Right lung (tissue), 5 donors: Measurements from ENCODE around the gene CHSY1. TPM values are rescaled to one million over a fixed set of nuclear protein-coding genes. Genes with fewer than 3 reads are reported as not detected.

Experiments
- DNase-seq, 2 donors: peaks; one replicate each; pipeline ENCODE4 v3.0.0-alpha.2; 2013
- polyA plus RNA-seq, 5 donors: library from polyadenylated mRNA; unstranded; fragments of 120-200 nt; gene quantifications; one replicate each; pipeline versions ENCODE4 v1.2.1 to v1.2.3, GENCODE V29; 2013; ENCODE audit warnings: inconsistent platforms in 1 of 5, low replicate concordance in 1 of 5; ENCODE audit not compliant: insufficient read length in 5 of 5, insufficient read depth in 1 of 5

The CHSY1 gene
- polyA plus RNA-seq, 5 donors = 47.0 to 54.4 (median 53.6) TPM

DNA sequence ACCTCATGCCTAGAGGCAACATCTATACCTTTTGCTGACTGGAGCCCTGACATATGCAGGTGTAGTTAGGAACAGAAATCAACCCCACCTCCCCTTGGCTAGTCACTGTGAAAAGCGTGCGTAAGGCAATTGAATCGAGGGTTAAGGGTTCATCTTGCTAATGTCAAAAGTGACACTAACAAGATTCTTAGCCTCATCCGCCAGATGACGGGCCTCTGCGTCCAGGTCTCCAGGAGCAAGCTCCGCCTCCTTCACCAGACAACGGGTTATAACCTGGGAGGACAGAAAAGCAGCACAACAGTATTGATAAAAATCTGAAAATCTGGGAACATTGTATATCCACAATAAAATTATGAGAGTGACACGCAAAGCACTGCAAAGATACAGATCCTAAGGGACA lies 20.7 kb upstream of the CHSY1 start:
- DNase-seq = no peak

DNA sequence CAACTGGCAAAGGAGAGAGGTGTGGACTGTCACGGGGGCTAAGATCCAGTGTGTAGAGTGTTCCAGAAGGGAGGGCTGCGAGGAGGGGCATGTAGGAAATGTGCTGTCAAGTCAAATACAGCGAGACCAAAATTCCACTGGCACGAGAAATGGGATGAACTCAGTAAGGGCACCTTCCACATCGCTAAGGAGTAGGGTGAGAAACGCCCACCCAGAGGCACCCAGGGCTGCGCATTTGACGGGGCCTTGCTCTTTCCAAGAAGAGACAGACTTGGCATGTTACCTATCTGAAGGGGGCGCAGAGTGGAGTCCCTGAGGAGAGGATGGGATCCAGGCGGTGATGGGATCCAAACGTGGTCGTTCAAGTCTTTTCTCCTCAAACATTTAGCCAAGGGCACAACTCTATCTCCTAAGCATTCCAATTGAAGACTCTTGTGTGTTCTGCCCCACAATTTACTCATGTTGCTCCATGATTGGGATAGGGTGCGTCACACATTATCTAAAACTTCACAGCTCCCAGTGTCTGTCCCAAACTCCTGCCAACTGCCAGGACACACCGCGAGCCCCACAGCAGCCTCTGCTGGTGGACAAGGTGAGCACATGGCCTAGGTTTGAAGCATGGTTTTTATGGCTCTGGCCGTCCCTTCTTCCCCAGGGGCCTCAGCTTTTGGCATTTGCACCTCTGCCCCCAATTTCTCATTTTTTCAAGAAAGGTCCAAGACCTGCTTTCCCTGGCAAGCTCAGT lies 17.8 kb upstream of the CHSY1 start:
- DNase-seq = no peak

DNA sequence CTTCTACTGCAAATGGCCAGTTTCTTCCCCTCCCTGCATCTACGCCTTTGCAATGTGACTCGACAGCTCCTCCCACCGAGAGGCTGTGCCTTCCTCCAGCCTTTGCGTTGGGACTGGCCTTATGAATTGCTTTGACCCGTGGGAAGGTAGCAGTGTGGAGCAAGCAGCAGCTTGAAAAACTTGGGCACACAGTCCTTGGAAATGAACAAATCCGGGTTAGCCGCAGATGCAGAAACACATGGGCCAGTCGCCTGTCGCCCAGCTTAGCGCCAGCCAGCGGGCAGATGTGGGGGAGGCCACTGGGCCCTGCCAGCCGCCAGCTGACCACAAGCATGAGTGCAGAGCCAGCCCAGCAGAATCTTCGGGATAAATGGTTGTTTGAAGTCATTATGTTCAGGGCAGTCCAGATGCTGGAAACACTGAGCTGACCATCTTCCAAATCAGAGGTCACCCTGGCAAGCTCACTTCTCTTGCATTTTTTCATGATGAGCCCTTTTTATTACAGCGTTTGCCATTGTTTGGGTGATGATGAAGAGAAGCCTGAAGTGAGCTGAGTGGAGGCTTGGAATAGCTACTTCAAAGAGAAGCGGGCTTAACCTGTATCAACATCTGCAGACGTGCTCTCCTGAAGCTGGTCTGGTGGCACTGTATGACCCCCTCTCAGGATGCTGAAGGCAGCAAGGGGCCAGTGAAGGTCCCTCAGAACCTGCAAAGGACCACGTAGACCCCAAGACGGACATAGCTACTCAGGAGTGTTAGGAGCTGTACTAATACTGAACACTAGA lies 15.7 kb upstream of the CHSY1 start:
- DNase-seq = no peak

DNA sequence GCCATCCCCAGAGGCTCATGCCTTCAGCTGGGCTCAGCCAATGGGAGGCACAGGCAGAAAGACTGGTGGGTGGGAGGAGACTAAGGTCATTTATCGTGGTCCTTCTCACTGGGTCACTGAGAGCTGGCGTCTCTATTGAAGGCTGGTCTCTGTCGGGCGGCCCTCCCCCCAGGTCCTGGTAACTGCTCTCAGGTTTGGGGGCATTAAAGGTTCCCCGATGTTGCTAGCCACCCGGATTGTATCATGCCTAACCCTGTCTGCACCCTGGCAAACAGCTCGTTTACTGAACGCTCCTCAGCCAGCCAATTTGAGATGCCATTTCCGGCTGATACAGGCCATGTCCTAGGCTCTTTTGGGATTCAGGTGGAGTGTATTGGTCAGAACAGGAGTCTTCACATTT lies 14.9 kb upstream of the CHSY1 start:
- DNase-seq = no peak

DNA sequence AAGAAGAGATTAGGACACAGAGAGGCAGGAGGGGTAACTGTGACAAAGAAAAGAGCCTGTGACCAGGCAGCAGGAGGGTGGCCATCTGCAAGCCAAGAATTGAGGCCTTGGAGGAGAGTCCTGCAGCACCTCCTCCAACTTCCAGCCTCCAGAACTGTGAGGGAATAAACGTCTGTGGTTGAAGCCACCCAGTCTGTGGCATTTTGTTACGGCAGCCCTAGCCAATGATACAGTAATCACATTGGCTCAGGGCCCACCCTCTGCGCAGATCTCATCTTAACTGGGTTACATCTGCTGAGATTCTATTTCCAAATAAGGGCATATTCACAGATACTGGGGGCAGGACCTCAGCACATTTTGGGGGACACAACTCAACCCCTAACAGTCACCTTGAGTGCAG lies 14.2 kb upstream of the CHSY1 start:
- DNase-seq = no peak

DNA sequence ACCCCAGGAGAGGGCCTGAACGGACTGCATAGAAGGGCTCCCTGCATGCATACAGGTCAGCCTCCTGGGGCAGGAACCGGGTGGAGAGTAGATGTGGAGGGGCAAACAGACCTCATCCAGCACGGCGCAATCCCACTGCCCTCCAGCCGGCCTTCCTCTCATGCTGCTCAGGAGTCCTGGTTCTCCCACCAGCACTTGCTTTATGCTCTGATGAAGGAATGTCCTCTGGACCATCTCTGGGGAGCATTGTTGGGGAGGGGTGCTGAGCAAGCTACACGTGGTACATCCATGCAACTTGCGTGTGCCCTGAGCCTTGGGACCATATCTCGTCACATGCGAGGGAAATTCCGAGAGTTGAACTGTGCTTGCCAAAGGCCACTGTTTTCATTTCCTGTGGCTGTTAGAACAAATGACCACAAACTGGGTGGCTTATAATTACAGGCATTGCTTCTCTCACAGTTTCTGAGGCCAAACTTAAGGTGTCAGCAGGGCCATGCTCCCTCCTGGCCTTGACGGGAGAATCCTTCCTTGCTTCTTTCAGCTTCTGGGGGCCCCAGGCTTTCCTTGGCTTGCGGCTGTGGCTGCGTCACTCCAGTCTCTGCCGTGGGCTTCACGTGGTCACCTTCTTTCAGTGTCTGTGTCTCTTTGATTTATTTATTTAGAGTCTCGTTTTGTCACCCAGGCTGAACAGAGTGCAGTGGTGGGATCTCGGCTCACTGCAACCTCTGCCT lies 13.2 kb upstream of the CHSY1 start:
- DNase-seq = no peak

DNA sequence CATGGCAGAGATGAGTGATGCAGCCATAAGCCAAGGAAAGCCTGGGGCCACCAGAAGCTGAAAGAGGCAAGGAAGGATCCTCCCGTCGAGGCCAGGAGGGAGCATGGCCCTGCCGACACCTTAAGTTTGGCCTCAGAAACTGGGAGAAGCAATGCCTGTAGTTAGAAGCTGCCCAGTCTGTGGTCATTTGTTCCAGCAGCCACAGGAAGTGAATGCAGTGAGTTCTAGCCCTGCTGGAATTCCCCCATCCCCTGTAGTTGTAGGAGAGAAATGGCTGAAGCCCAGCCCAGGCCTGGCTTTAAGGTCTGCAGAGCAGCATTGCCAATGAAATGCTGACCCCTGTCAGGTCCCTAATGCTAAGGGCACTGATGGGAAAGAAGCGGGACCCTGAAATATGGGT lies 12.2 kb upstream of the CHSY1 start:
- DNase-seq = no peak

DNA sequence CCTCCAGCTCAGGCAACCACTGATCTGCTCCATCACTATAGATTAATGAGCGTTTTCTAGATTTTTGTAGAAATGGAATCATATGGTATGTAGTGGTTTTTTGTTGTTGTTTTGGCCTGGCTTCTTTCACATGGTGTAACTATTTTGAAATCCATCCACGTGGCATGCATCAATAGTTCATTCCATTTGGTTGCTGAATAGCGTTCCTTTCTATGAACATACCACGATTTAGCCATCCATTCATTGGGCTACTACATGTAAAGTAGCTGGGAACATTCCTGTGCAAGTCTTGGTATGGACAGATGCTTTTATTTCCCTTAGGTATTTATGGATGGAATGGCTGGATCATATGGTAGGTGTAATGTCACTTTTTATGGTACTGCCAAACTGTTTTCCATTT lies 10.7 kb upstream of the CHSY1 start:
- no peak for DNase-seq

DNA sequence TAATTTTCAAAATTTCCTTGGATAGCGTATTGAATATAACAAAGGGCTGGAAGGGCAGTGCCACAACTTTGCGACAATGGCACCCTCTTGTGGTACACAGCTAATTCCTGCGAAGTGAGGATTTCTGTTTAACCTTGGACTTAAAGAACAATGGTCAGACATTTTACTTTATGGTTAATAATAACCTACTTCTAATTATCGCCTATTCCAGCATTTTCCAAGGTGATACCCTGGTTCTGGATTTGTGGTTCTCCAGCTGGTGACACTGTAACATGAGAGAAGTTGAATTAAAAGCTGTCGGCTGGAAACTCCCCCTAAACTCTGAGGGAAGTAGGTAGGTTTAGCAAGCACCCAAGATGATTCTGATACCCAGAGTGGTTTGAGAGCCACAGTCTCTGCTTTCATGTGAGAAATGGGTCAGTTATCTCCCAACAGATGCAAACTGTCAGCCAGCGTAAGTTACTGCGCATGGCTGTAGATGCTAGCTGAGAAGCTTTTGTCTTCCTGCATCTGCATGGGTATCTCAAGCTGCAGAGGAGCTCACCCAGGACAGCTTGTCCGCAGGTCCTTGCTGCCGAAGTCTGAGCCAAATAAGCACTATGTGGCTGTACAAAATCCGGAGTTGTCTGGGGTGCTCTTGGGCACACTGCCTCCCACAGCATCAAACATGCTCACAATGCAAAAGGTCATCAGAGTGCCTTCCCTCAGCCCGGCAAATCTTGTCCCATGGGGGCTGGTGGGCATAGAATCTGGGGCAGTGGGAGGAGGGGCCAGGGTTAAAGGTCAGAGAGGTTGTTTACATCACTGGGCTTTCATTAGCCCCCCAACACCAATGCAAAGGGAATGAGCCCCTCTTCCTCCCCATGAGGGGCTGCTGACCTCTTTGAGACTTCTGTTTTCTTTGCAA lies 6.6 kb upstream of the CHSY1 start:
- DNase-seq = peak in 1 of 2 donors; percentile 72

DNA sequence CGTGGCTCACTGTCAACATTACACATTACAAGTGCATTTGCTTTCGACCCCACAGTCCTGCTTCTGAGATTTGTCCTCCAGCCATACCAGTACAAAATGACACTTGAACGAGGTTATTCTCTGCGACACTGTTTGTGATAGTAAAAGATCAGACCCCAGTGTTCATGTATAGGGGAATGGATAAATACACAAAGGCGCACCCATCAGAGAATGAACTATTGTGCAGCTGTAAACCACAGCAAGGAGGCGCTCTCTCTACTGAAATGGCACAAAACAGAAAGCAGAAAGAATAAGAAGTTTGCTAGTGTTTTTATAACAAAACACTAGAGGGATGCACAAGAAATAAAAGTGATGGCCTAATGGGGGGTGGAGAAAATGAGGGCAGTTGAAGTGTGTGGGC lies 4.9 kb upstream of the CHSY1 start:
- DNase-seq = no peak

DNA sequence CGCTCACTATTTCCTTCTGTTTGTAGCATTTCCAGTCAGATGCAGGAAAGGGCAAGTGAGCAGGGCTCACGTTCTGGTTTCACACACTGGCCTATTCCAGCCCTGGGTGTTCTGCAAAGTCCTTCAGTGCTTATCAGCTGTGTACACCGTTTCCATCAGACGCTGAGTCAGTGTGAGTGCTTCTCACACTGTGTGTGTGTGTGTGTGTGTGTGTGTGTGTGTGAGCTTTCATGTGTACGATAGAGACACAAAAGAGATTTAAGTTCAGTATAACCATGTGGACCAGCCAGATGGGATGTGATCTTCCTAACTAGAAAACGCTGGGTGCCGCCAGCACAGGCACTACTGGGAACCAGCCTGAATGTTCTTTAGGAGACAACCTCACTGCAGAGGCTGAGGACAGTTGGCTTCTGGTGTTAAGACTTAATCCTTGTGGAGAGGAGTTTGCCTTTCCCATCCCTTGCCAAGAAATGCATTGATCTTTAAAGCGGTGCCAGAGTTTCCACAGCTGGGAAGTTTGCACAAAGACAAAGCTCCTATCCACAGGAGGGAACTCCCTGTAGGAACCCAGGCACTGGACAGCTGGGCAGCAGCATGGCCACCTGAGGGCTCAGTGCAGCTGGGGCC lies 3.9 kb upstream of the CHSY1 start:
- DNase-seq = peak in 1 of 2 donors; percentile 56

DNA sequence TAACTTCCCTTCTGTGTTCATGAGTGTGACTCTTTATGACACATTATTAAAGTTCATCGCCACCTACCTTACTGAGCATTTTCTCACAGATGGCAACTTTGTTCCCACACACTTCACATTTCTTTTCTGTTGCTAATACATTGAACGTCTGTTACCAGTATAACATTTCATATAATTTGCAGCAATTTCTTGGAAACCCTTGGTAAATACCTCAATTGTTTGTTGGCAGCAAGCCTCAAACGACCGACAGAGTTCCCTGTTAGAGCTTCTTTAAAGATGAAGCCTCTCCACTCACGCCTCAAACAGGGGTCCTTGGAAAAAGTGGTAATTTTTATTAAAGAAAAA lies 3.2 kb upstream of the CHSY1 start:
- peak in 1 of 2 donors; percentile 54 for DNase-seq

DNA sequence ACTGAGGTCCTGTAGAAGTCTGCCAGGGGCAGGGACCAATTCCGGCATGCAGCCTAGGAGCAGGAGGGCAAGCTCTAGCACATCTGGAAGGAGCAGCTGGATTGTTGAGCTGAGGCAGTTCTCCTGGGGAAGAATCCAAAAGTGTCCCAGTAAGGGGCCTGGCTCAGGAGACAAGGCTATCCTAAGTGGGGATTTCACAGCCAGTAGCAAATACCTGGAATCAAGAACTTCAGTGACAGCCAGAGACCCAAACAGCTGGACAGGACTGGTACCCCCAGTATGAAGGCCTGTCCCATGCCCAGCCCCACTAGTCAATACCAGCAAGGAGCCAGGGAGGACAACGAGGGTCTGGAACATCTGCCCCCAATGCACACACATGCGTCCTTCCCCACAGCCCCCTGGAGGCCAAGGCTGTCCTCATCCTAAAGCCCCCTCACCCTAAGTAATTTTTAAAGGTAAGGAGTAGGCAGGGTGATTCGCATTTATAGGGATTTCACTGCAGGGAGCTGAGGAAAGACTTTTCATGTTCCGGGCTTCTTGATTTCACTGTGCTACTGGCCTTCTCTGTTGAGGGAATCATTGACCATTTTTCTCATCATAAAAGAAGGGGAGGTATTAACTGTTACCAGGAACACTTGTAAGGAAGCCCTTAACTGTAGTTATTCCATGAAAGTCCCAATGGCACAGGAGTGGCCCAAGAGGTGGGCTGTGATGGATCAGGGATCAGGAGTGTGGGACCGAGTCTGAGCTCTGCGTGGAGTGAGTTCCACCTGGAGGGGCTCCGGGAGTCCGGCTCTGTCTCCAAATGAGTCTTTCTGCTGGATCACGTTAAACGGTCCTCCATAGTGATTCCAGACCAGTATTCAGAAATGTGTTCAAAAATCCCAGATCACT lies 2.6 kb upstream of the CHSY1 start:
- no peak for DNase-seq

DNA sequence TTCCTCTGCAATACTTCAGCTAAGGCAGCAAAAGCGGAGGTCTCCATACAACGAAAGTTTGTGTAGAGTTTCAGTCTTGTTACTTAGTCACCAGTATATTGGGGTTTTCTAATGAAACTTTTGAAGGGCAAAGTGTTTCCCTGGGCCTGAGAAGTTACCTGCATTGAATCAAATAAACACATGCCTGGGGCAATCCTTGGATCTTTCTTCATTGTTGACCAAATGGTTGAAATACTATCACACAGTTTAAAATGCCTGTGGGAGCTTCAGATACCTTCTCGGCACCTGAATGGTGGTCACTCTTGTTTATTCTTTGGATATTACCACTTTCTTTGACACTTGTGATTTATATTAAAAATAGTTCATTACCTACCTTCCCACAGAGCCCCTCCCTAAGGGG lies 988 bp upstream of the CHSY1 start:
- DNase-seq = no peak

DNA sequence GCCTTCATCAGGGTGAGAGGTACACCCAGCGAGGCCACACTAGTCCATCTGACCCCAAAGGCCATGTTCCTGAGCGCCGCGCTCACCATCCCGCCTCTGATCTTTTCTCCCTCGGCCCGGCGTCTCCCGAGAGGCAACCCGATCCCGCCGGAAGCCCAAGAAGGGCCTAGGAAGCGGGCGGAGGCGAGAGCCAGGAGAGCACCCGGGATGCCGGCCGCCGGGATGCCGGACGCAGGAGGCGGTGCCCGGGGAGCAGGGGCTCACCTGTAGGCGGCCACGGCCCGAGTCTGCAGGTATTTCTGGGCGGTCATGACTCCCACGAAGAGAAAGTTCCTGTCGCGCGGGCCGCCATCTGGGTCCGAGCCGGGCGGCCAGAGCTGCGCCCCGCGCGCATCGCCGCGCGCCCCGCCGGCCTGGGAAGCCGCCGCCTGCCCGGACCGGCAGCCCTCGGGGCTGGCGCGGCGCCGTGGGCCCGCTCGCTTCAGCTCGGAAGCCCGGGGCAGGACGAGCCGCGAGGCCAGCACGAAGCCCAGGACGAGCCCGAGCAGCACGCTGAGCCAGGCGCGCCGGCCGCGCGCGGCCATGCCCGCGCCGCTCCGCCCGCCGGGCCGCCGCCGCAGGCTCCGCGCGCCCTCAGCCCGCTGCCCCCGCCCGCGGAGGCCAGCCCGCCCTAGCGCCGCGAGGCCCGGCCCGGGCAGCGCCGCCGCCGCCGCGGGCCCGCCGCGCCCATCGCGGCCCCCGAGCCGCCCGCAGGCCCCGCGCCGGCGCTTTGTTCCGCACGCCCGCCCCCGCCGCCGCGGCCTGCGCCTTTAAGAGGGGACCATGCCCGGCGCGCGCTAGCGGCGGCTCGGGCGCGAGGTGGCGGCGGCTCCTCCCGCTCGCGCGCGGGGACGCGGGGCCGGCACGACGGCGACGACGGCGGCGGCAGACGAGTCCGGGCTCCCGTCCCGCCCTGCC lies 697 bp downstream of the CHSY1 start:
- no peak for DNase-seq

DNA sequence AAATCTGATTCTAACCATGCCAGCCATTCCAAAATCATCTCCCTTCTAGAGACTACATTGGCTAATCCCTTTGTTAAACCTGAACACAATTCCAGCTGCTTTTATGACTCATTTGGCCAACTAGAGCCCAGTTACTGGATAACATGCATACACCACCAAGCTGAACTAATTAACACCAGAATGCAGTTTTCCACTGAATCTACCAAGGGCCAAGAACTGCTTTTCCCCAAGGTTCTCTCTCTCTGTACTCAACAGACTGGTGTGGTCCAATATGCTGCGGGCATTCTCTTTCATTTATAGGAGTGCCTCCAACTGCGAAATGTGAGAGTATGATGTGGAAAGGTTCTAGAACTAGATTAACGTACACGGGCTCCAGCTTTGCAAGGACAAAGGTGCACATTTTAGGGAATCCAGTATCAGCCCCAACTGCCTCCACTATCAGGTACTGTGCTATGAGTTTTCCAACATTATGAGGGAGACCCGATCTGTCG lies 1.5 kb downstream of the CHSY1 start:
- no peak for DNase-seq

DNA sequence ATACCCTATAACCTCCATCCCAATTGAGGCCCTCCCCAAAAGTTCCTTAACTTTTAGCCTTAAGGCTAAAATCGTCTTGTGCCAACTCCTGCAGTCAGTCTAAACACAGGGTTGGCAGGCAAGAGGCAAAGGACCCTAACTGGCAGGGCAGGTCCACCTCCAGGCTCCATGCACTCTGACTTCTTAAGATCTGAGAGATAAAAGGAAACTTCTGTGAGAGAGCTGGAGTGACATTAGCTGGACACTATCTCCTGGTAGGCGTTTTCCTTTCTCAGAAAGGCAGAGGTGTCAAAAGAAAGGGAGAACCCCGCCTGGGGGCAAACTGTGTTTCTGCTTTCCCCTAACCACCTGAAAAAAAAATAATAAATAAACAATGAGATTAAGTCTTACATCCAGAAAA lies 3.6 kb downstream of the CHSY1 start:
- no peak for DNase-seq

DNA sequence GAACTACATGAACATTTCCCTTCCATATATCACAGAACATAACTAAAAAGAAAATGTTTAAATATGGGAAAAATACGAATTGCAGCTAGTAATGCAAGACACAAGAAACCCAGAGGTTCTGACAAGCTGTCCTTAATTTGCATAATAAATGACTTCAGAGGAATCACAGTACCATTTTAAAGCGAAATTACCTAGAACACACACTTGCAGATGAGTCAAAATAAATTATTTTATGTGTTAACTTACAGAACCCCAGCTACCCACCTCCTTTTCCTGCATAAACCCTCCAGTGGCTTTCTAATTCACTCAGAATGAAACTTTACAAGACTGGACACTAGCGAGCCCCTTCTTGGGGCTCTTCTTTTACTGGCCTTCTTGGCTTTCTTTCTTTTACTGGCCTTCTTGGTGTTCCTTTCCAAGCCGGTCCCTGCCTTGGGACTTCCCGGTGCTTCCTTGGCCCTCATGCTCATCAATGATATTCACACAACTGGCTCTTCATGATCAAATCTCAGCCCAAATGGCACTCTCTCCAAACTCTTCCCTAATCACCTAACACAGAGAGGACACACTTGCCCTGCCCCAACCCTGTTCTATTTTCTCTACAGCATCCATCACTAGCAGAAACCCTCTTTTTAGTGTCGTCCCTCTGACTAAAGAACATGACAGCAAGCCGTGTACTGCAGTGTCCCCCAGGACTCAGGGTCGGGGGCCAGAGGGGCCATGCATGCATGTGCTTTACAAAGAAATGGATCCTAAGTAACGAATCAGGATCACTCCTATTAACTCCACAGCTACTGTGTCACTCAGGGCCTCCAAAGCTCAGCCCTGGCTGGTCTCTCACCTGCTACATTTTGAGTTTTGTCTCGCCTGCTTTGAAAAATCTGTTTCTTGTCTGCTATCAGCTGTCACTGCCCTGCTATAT lies 4.8 kb downstream of the CHSY1 start:
- no peak for DNase-seq
